ENCODE data around the gene TRIM37.
A peak's percentile ranks its signal among the peaks of the same experiment; 100 is the strongest.
"Not testable (repeated sequence)": the region's sequence is repeated elsewhere in the genome, so short reads cannot be mapped to it uniquely, and the experiment has no call there.

The TRIM37 gene

GRCh38 chr17:59106463-59107305 lies at the start of gene TRIM37:
TRIM37 (minus strand) TSS chr17:59106880; CDS start chr17:59106461, 419 bp downstream.
- peak; percentile 99 for DNase-seq

GRCh38 chr17:59155439-59156177 lies 48.9 kb upstream of the TRIM37 start, which contains the start of gene PRR11:
PRR11 (plus strand) TSS chr17:59155746; CDS start chr17:59169753, 14,007 bp downstream.
- DNase-seq: peak; percentile 99

GRCh38 chr17:59154721-59155438 lies 48.2 kb upstream of the TRIM37 start, which contains the start of gene SKA2:
SKA2 (minus strand) TSS chr17:59155186; CDS start chr17:59155163, 23 bp downstream.
- DNase-seq: no peak

- peak; percentile 37 for DNase-seq
Observed at GRCh38 chr17:59154292-59154720, 47.6 kb upstream of the TRIM37 start.

- DNase-seq: no peak
Observed at GRCh38 chr17:59152925-59153324, 46.2 kb upstream of the TRIM37 start.

- DNase-seq: no peak
Observed at GRCh38 chr17:59151591-59151990, 44.9 kb upstream of the TRIM37 start.

- DNase-seq: no peak
Observed at GRCh38 chr17:59151006-59151405, 44.3 kb upstream of the TRIM37 start.

GRCh38 chr17:59149841-59150511 lies 43.3 kb upstream of the TRIM37 start:
- DNase-seq: no peak

- DNase-seq: no peak
Observed at GRCh38 chr17:59149051-59149450, 42.4 kb upstream of the TRIM37 start.

GRCh38 chr17:59145571-59146096 lies 39.0 kb upstream of the TRIM37 start:
- DNase-seq: no peak

- DNase-seq: no peak
Observed at GRCh38 chr17:59141860-59142259, 35.2 kb upstream of the TRIM37 start.

GRCh38 chr17:59139939-59140338 lies 33.3 kb upstream of the TRIM37 start:
- DNase-seq: no peak

- DNase-seq: not testable (repeated sequence)
Observed at GRCh38 chr17:59138339-59138738, 31.7 kb upstream of the TRIM37 start.

- no peak for DNase-seq
Observed at GRCh38 chr17:59131131-59131530, 24.5 kb upstream of the TRIM37 start.

- DNase-seq: no peak
Observed at GRCh38 chr17:59129814-59130213, 23.1 kb upstream of the TRIM37 start.

- DNase-seq: no peak
Observed at GRCh38 chr17:59126809-59127417, 20.2 kb upstream of the TRIM37 start.

GRCh38 chr17:59124665-59125064 lies 18.0 kb upstream of the TRIM37 start:
- no peak for DNase-seq

- DNase-seq: no peak
Observed at GRCh38 chr17:59121901-59122480, 15.3 kb upstream of the TRIM37 start.

GRCh38 chr17:59115474-59115873 lies 8.8 kb upstream of the TRIM37 start:
- no peak for DNase-seq

GRCh38 chr17:59111539-59111938 lies 4.9 kb upstream of the TRIM37 start:
- DNase-seq: no peak

- DNase-seq: no peak
Observed at GRCh38 chr17:59110973-59111372, 4.3 kb upstream of the TRIM37 start.
